Lower leg skin (tissue), 4 donors: ENCODE measurements around the gene CREBBP. TPM values are rescaled to one million over a fixed set of nuclear protein-coding genes. Genes with fewer than 3 reads are reported as not detected.

ENCODE experiments used
- DNase-seq, 2 donors: peaks; one replicate each; pipeline ENCODE4 v3.0.0-alpha.2; 2019; ENCODE audit warnings: low spot score in 2 of 2
- H3K4me3 ChIP-seq: fragments of 200-600 bp; sonication (generic); 2 replicates; pipeline ENCODE4 v1.5.1; 2017; ENCODE audit warnings: mild to moderate bottlenecking, low read depth; ENCODE audit not compliant: poor library complexity, severe bottlenecking
- POLR2A ChIP-seq, 2 donors: fragments of 450-650 bp; IDR thresholded peaks; one replicate each; pipeline ENCODE4 v1.6.1; 2016 to 2017; ENCODE audit warnings: antibody characterized with exemption in 2 of 2, mild to moderate bottlenecking in 1 of 2, moderate library complexity in 1 of 2
- WGBS, 2 donors: methylation state at CpG; one replicate each; pipeline ENCODE4 v1.1.5; 2018; 5-methylcytosine and 5-hydroxymethylcytosine counted together
- intact Hi-C: fragments of 100-400 bp; cut with DNase I; formaldehyde crosslinking; loops from one replicate; pipeline ENCODE4 v1.15.0; 2023; ENCODE audit warnings: low total_unique reads
- total RNA-seq, 4 donors: library from RNA; depleted of rRNA; stranded (reverse); fragments of >200 nt; gene quantifications; one replicate each; pipeline ENCODE4 v1.1.0, GENCODE V29; 2016
- TF ChIP-seq, protein P1 (sequence below), 3 donors: fragments of 450-650 bp; IDR thresholded peaks; one replicate each; pipeline ENCODE4 v1.5.1; 2016; ENCODE audit warnings: antibody characterized with exemption in 3 of 3, mild to moderate bottlenecking in 3 of 3, moderate library complexity in 2 of 3

Gene CREBBP
- total RNA-seq, 4 donors from 2014 or later, result 45.5 to 152 (median 65.7) TPM

DNA sequence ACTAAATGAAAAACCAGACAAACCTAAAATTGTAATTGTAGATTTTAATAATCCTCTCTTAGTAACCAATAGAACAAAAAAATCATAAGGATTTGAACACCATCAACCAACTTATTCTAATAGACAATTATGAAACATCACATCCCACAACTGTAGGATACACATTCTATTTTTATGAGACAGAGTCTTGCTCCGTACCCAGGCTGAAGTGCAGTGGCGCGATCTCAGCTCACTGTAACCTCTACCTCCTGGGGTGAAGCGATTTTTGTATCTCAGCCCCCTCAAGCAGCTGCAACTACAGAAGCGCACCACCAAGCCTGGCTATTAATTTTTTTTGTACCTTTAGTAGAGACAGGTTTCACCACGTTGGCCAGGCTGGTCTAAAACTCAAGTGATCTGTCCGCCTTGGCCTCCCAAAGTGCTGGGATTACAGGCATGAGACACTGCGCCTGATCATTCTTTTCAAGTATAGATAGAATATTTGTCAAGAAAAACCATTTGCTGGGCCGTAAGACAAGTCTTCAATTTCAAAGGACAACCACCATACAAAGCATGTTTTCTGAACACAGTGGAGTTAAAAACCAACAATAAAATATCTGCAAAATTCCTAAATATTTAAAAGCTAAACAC is 49.8 kb downstream of the CREBBP start:
- WGBS, 2 donors, result 95% methylated on average over 9 of the region's 9 CpGs
- no peak for DNase-seq
- TF ChIP-seq POLR2A (IDR thresholded peaks at IDR 0.05), result no peak
- TF ChIP-seq, protein P1, sequence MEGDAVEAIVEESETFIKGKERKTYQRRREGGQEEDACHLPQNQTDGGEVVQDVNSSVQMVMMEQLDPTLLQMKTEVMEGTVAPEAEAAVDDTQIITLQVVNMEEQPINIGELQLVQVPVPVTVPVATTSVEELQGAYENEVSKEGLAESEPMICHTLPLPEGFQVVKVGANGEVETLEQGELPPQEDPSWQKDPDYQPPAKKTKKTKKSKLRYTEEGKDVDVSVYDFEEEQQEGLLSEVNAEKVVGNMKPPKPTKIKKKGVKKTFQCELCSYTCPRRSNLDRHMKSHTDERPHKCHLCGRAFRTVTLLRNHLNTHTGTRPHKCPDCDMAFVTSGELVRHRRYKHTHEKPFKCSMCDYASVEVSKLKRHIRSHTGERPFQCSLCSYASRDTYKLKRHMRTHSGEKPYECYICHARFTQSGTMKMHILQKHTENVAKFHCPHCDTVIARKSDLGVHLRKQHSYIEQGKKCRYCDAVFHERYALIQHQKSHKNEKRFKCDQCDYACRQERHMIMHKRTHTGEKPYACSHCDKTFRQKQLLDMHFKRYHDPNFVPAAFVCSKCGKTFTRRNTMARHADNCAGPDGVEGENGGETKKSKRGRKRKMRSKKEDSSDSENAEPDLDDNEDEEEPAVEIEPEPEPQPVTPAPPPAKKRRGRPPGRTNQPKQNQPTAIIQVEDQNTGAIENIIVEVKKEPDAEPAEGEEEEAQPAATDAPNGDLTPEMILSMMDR (IDR thresholded peaks at IDR 0.05), result no peak
- intact Hi-C loops, result no loop called here
- no peak overlapping the region for H3K4me3 ChIP-seq

DNA sequence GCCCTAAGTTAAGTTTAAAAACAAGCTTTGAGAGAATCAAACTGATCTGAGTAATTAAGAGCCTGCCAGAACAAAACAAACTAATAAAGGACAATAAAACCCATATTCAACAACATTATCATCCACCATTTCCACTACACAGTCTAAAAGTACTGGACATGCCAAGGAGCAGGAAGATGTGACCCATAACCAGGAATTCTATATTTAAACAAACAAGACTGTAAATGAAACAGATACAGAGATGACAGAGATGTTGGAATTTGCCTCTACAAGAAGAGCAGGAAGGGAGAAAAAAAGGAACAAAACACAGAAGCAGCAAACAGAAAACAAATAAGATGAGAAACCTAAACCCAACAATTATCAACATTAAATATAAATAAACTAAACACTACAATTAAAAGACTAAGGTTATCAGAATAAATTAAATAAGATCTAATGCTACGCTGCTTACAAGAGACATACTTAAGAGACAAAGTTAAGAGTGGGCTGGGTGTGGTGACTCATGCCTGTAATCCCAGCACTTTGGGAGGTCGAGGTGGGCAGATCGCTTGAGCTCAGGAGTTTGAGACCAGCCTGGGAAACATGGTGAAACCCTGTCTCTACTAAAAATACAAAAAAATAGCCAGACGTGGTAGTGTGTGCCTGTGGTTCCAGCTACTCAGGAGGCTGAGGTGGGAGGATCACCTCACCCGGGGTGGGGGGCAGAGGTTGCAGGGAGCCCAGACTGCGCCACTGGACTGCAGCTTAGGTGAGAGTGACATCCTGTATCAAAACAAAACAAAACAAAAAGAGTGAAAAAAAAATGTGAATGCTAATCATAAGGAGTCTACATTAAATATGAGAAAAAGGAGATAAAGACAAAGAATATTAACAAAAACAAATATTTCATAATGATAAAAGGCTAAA is 50.6 kb downstream of the CREBBP start:
- WGBS, 2 donors, result 94 to 95% methylated on average over 6 of the region's 6 CpGs
- no peak for DNase-seq
- no peak overlapping the region for H3K4me3 ChIP-seq
- intact Hi-C loops, result no loop called here
- TF ChIP-seq, protein P1 (IDR thresholded peaks at IDR 0.05), result no peak
- TF ChIP-seq POLR2A (IDR thresholded peaks at IDR 0.05), result no peak

DNA sequence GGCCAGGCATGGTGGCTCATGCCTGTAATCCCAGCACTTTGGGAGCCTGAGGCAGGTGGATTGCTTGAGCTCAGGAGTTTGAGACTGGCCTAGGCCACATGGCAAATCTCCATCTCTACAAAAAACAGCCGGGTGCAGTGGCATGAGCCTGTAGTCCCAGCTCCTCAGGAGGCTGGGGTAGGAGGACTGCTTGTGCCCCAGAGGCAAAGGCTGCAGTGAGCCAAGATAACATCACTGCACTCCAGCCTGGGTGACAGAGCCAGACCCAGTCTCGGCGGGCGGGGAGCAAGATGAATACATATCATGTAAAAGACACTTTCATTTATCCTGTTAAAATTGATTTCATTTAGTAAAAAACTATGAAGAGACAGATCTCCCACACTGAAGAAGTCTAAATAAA is 54.6 kb downstream of the CREBBP start:
- 71 to 84% methylated on average over 4 of the region's 4 CpGs for WGBS, 2 donors
- H3K4me3 ChIP-seq, result no peak overlapping the region
- TF ChIP-seq POLR2A (IDR thresholded peaks at IDR 0.05), result no peak
- TF ChIP-seq, protein P1 (IDR thresholded peaks at IDR 0.05), result no peak
- intact Hi-C loops, result no loop called here
- no peak for DNase-seq

DNA sequence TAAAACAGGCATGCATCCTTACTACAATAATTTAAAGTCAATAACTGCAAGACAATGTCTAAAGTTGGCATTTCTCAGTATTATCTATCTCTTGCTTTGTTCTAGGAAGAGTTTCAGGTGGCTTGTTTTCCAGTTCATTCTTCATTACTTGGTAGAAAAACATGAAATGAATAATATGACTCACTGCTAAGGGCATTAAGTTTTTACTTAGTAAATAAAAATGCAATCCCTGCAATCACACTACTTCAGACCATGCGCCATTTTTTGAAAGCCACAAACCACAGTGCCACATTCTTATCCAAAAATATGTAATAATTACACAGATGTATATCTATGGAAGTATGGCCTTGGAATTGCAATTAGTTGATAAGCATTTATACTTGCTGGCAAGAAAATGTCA is 55.4 kb downstream of the CREBBP start:
- DNase-seq, result no peak
- intact Hi-C loops, result no loop called here
- WGBS, 2 donors, result 66 to 69% methylated on average over 1 of the region's 1 CpG

DNA sequence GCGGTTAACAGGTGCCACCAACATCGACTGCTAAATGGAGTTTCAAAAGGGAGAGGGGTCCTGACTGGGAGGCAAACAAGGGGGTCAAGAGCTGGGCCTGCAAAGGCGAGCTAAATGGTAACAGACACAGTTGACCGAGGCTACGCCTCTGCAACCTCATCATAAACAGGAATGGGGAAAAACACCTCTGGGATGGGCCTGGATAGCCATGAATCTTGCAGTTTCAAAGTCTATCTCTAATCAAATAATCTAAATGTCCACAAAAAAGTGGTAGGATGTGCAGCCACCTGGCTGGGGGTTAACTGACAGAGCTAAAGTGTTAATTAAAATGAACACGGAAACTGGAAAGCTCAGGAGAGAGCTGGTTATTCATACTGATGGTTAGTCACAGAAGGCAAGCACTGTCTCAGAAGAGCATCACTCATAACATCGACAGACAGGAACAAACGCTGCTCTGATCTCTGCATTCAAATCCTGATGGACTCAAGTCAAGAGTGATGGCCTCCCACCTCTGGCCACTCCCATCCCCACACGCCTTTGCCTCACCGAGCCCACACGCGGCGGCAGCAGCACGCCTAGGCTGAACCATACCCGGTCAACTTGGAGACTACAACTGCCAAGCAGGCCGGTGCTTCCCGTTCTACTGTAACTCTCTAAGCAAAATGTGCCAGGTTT is 56.3 kb downstream of the CREBBP start:
- WGBS, 2 donors, result 71 to 75% methylated on average over 17 of the region's 17 CpGs
- H3K4me3 ChIP-seq, result no peak overlapping the region
- TF ChIP-seq POLR2A (IDR thresholded peaks at IDR 0.05), result no peak
- TF ChIP-seq, protein P1 (IDR thresholded peaks at IDR 0.05), result no peak
- intact Hi-C loops, result no loop called here
- DNase-seq, result no peak

More for the DNA sequence above, 55.4 kb downstream of the CREBBP start:
- TF ChIP-seq, protein P1 (IDR thresholded peaks at IDR 0.05), result no peak
- no peak for TF ChIP-seq POLR2A (IDR thresholded peaks at IDR 0.05)
- no peak overlapping the region for H3K4me3 ChIP-seq
